ENCODE results near the gene ADAMTSL4.

ADAMTSL4 gene

GRCh38 chr1:150548632-150549495 lies at the start of gene ADAMTSL4:
Gene ADAMTSL4 (plus strand): TSS chr1:150549408. CDS start chr1:150552289, 2,881 bp downstream.
- H3K27ac ChIP-seq = peak within 1 kb of the TSS; percentile 73
- DNase-seq (ENCODE audit: low read depth, low spot score) = no peak

DNA sequence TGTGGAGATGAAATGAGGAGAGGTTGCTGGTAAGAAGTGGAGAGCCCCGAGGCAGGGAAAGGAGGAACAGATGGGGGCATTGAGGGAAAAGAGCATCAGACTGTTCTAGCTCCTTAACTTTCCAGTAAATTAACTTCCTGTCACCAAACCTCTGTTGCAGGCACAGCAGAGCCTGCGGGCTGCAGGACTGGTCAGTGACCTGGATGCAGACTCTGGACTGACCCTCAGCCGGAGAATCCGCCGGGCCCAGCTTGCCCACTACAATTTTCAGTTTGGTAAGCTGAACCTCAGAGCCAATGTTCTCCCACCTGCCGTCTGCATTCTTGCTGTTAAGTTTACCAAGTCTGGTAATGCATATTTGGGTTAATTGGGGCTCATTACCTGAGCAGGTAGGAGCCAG lies 43.8 kb upstream of the ADAMTSL4 start:
- H3K27ac ChIP-seq = no peak overlapping the region

GRCh38 chr1:150507912-150508864 lies 41.0 kb upstream of the ADAMTSL4 start, which contains the start of gene ECM1:
Gene ECM1 (plus strand): TSS chr1:150508109. CDS start chr1:150508210, 101 bp downstream.
- DNase-seq (ENCODE audit: low read depth, low spot score) = no peak

More for the DNA sequence above, 43.8 kb upstream of the ADAMTSL4 start:
- no peak for DNase-seq (ENCODE audit: low read depth, low spot score)

GRCh38 chr1:150508982-150509381 lies 40.2 kb upstream of the ADAMTSL4 start:
- H3K27ac ChIP-seq = peak overlapping the region; percentile 54

More at GRCh38 chr1:150507912-150508864, 41.0 kb upstream of the ADAMTSL4 start, which contains the start of gene ECM1:
- H3K27ac ChIP-seq = peak within 1 kb of the TSS; percentile 54

GRCh38 chr1:150511551-150511950 lies 37.7 kb upstream of the ADAMTSL4 start:
- DNase-seq (ENCODE audit: low read depth, low spot score) = no peak
- H3K27ac ChIP-seq = no peak overlapping the region

More at GRCh38 chr1:150508982-150509381, 40.2 kb upstream of the ADAMTSL4 start:
- DNase-seq (ENCODE audit: low read depth, low spot score) = no peak

DNA sequence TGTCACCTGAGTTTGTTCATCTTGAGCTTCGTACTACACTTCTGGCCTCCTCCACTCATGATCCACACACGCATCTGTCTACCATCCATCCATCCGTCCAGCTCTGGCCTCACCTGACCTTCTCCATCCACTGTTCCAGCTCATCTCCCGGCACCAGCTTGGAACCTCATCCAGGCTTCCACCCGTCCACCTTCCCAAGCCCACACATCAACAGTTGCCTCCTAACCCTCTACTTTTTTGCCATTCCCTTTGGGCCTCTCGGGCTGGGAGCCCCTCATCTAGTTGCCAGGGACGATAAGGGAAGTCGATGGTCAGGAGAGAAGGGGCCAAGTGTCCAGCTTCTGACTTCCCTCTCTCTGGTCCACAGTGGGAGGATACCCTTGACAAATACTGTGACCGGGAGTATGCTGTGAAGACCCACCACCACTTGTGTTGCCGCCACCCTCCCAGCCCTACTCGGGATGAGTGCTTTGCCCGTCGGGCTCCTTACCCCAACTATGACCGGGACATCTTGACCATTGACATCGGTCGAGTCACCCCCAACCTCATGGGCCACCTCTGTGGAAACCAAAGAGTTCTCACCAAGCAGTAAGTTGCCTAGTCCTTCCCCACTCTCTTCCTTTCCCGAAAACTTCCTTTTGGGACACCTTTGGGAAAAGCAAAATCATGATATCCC lies 37.1 kb upstream of the ADAMTSL4 start:
- DNase-seq (ENCODE audit: low read depth, low spot score) = no peak

DNA sequence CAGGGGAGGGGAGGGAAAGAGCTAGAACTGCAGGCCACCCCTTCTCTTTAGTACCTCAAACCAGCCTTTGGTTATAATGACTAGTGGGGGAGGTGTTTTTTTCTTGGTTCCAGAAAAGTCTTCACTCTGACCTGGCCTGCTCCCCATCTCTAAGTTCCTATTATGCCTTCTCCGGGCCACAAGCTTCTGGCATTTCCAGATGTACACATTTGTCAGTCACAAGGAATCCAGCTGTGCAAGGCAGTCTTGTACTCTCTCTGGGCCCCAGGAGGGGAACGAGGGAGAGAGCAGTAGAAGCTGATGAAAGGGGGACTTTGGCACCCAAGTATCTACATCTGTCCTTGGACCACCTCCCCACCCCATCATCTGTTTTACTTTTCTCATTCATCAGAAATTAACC lies 36.4 kb upstream of the ADAMTSL4 start:
- DNase-seq (ENCODE audit: low read depth, low spot score) = no peak
- H3K27ac ChIP-seq = peak overlapping the region; percentile 73

More for the DNA sequence above, 37.1 kb upstream of the ADAMTSL4 start:
- peak overlapping the region; percentile 73 for H3K27ac ChIP-seq

- peak overlapping the region; percentile 73 for H3K27ac ChIP-seq
These were observed 35.8 kb upstream of the ADAMTSL4 start for GRCh38 chr1:150513351-150513791.

DNA sequence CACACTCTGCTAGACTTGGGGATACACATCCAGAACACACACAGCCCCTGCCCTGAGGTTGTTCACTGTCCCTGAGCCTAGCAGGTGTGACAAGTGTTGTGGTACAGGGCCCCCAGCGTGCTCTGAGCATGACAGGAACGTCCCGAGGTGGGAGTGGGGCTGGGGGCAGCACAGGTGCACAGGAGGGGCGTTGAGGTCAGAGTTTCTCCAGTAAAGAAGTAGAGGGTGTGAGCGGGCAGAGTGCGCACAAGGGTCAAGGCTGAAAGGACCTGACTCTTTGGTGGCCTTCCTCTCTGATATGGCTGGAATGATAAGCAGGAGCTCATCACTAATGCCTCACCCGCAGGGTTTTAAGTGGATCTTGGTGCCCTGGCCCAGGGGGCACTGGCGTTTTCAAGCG lies 34.9 kb upstream of the ADAMTSL4 start:
- DNase-seq (ENCODE audit: low read depth, low spot score) = no peak
- peak overlapping the region; percentile 73 for H3K27ac ChIP-seq

More at GRCh38 chr1:150513351-150513791, 35.8 kb upstream of the ADAMTSL4 start:
- DNase-seq (ENCODE audit: low read depth, low spot score) = no peak

DNA sequence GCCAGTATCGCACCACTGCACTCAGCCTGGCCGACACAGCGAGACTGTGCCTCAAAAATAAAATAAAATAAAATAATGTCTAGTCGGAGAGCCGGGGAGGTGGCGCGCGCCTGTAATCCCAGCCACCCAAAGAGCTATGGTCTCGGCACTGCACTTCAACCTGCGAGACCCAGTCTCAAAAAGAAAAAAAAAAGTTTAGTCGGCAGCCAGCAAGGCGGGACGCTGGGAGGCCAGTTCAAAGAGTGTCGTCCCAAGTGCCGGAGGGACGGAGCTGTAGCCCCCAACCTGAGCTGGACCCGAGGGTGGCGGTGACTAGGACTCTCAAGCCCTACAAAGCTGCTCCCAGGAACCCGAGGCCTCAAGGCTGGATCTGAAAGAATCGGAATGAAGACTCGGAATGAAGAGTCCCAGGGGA lies 34.3 kb upstream of the ADAMTSL4 start:
- peak overlapping the region; percentile 73 for H3K27ac ChIP-seq
- DNase-seq (ENCODE audit: low read depth, low spot score) = no peak

DNA sequence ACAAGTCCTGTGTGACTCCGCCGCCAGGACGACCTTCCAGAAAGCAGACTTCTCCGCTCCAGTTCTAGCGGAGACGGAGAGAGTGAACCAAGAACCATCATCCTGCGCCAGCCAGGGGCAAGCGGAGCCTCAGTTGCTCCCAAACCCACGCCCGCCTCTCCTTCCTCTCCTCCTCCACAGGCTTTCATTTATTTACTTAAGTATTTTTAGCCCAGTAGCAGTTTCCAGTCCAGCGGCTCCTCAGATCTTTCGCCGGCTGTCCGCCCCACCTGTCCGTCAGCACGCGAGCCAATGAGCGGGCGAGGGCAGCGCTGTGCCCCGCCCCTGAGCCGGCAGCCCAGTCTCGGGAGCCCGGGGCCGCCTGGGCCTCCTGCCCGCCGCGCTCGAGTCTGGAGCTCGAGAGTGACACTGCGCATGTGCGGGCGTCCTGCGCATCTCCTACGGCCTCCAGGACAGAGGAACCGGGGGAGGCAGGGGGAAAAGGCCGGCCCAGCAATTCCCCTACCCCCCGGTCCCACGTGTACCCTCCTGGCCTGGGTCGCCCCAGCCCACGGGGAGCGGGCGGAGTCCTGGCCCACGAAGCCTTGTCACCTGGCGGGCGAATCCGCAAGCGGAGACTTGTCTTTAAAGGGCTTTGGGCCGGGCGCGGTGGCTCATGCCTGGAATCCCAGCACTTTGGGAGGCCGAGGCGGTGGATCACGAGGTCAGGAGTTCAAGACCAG lies 33.7 kb upstream of the ADAMTSL4 start, which contains the start of gene FALEC:
FALEC (plus strand) TSS at position 425 of the 722 bp plus-strand sequence.
- peak; percentile 78 for DNase-seq (ENCODE audit: low read depth, low spot score)
- H3K27ac ChIP-seq = peak within 1 kb of the TSS; percentile 73

- peak overlapping the region; percentile 73 for H3K27ac ChIP-seq
These were observed 33.1 kb upstream of the ADAMTSL4 start for GRCh38 chr1:150516050-150516591.

DNA sequence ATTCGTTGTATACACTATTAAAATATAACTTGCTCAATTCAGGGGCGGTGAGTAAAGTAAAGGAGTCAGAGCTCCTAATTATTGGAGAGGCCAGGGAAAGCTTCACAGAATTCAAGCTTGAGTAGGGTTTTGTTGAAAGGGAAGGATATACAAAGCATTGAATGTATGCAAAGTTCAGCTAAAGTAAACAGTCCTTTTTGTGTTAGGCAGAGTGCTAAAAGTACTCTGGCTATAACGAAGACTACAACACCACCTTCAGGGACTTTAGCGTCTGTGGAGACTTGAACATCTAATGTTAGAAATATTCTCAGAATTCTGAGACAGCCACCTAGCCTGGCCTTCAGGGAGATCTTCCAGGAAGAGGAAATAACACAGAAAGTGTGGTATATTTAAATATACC lies 32.6 kb upstream of the ADAMTSL4 start:
- peak overlapping the region; percentile 73 for H3K27ac ChIP-seq
- DNase-seq (ENCODE audit: low read depth, low spot score) = no peak

More at GRCh38 chr1:150516050-150516591, 33.1 kb upstream of the ADAMTSL4 start:
- no peak for DNase-seq (ENCODE audit: low read depth, low spot score)

- H3K27ac ChIP-seq = no peak overlapping the region
- DNase-seq (ENCODE audit: low read depth, low spot score) = no peak
These were observed 27.8 kb upstream of the ADAMTSL4 start for GRCh38 chr1:150521196-150521968.

- DNase-seq (ENCODE audit: low read depth, low spot score) = no peak
- no peak overlapping the region for H3K27ac ChIP-seq
These were observed 23.9 kb upstream of the ADAMTSL4 start for GRCh38 chr1:150525348-150525747.

- DNase-seq (ENCODE audit: low read depth, low spot score) = no peak
- H3K27ac ChIP-seq = peak overlapping the region; percentile 73
These were observed 21.0 kb upstream of the ADAMTSL4 start for GRCh38 chr1:150528196-150528595.

- DNase-seq (ENCODE audit: low read depth, low spot score) = peak; percentile 64
These were observed 20.2 kb upstream of the ADAMTSL4 start for GRCh38 chr1:150529017-150529416.

More at GRCh38 chr1:150529017-150529416, 20.2 kb upstream of the ADAMTSL4 start:
- peak overlapping the region; percentile 73 for H3K27ac ChIP-seq

Data from epithelial cell of prostate (primary cell).